ENCODE data around the gene SORBS1. TPM values are rescaled to one million over a fixed set of nuclear protein-coding genes. Genes with fewer than 3 reads are reported as not detected.

SORBS1 gene
- total and polyA plus RNA-seq, 3 experiments from 2014 or later, result 0.28 to 1.7 (median 0.92) TPM

- ChIA-PET CTCF (no interaction called here), POLR2A (no interaction called here)
- DNase-seq, result no peak
- no peak overlapping the region for H3K27ac Mint-ChIP-seq
- no peaks in the 10 kb centered on the region for H3K27me3 Mint-ChIP-seq
- Histone ChIP-seq H3K4me3 (ENCODE audit: low read length) (no peak overlapping the region), H3K4me1 (ENCODE audit: insufficient read depth, low read length) (no peaks in the 10 kb centered on the region), H3K36me3 (ENCODE audit: insufficient read depth, low read length) (no peaks in the 10 kb centered on the region), H3K27me3 (ENCODE audit: insufficient read depth, low read length, poor library complexity, severe bottlenecking) (no peaks in the 10 kb centered on the region), H3K27ac (ENCODE audit: low read depth, low read length) (no peak overlapping the region), H3K9me3 (ENCODE audit: low read length) (no peaks in the 10 kb centered on the region)
- no peaks in the 10 kb centered on the region for H3K36me3 Mint-ChIP-seq
- H3K9me3 Mint-ChIP-seq, result no peaks in the 10 kb centered on the region
- no peak overlapping the region for H3K4me3 Mint-ChIP-seq
- no peaks in the 10 kb centered on the region for H3K4me1 Mint-ChIP-seq
Observed at GRCh38 chr10:95276367-95277200, 284.6 kb downstream of the SORBS1 start.

GRCh38 chr10:95275726-95276366, 285.3 kb downstream of the SORBS1 start:
- POLR2A ChIA-PET, result no interaction called here
- no peak overlapping the region for H3K27ac Mint-ChIP-seq

GRCh38 chr10:95273393-95274312, 287.5 kb downstream of the SORBS1 start:
- H3K27me3 ChIP-seq (ENCODE audit: insufficient read depth, low read length, poor library complexity, severe bottlenecking), result no peaks in the 10 kb centered on the region
- ChIA-PET POLR2A (no interaction called here), CTCF (interaction anchor here (0.7 kb wide), 1 partner anchor 27 kb away, joined by 3 read pairs; no protein-coding TSS in a partner anchor)
- H3K4me1 ChIP-seq (ENCODE audit: insufficient read depth, low read length), result no peaks in the 10 kb centered on the region
- Mint-ChIP-seq H3K36me3 (no peaks in the 10 kb centered on the region), H3K27me3 (no peaks in the 10 kb centered on the region), H3K9me3 (no peaks in the 10 kb centered on the region), H3K27ac (no peak overlapping the region), H3K4me1 (no peaks in the 10 kb centered on the region), H3K4me3 (no peak overlapping the region)
- H3K9me3 ChIP-seq (ENCODE audit: low read length), result no peaks in the 10 kb centered on the region
- no peak overlapping the region for H3K4me3 ChIP-seq (ENCODE audit: low read length)
- H3K27ac ChIP-seq (ENCODE audit: low read depth, low read length), result no peak overlapping the region
- H3K36me3 ChIP-seq (ENCODE audit: insufficient read depth, low read length), result no peaks in the 10 kb centered on the region
- no peak for DNase-seq

More at GRCh38 chr10:95275726-95276366, 285.3 kb downstream of the SORBS1 start:
- H3K4me3 ChIP-seq (ENCODE audit: low read length), result no peak overlapping the region
- Mint-ChIP-seq H3K27me3 (no peaks in the 10 kb centered on the region), H3K4me3 (no peak overlapping the region), H3K36me3 (no peaks in the 10 kb centered on the region), H3K9me3 (no peaks in the 10 kb centered on the region), H3K4me1 (no peaks in the 10 kb centered on the region)
- H3K27me3 ChIP-seq (ENCODE audit: insufficient read depth, low read length, poor library complexity, severe bottlenecking), result no peaks in the 10 kb centered on the region
- no peak for DNase-seq
- no peaks in the 10 kb centered on the region for H3K9me3 ChIP-seq (ENCODE audit: low read length)
- CTCF ChIA-PET, result no interaction called here
- no peaks in the 10 kb centered on the region for H3K36me3 ChIP-seq (ENCODE audit: insufficient read depth, low read length)
- no peaks in the 10 kb centered on the region for H3K4me1 ChIP-seq (ENCODE audit: insufficient read depth, low read length)
- no peak overlapping the region for H3K27ac ChIP-seq (ENCODE audit: low read depth, low read length)

- Histone ChIP-seq H3K9me3 (ENCODE audit: low read length) (no peaks in the 10 kb centered on the region), H3K27ac (ENCODE audit: low read depth, low read length) (no peak overlapping the region), H3K27me3 (ENCODE audit: insufficient read depth, low read length, poor library complexity, severe bottlenecking) (no peaks in the 10 kb centered on the region), H3K4me3 (ENCODE audit: low read length) (no peak overlapping the region), H3K36me3 (ENCODE audit: insufficient read depth, low read length) (no peaks in the 10 kb centered on the region), H3K4me1 (ENCODE audit: insufficient read depth, low read length) (no peaks in the 10 kb centered on the region)
- peaks cover 3 to 6% (median 4%) of the 10 kb centered on the region in 3 donors for H3K4me1 Mint-ChIP-seq
- no peaks in the 10 kb centered on the region for H3K9me3 Mint-ChIP-seq
- POLR2A ChIA-PET, result no interaction called here
- H3K27ac Mint-ChIP-seq, result peak overlapping the region in 1 of 8 donors; percentile 94
- no peak for DNase-seq
- peaks cover 0 to 2% of the 10 kb centered on the region in 2 donors for H3K27me3 Mint-ChIP-seq
- no peak overlapping the region for H3K4me3 Mint-ChIP-seq
- CTCF ChIA-PET, result no interaction called here
- H3K36me3 Mint-ChIP-seq, result no peaks in the 10 kb centered on the region
Observed at GRCh38 chr10:95268438-95268837, 292.7 kb downstream of the SORBS1 start.

GRCh38 chr10:95267251-95267650, 293.9 kb downstream of the SORBS1 start:
- no peak for DNase-seq
- ChIA-PET POLR2A (no interaction called here), CTCF (no interaction called here)
- Histone ChIP-seq H3K27me3 (ENCODE audit: insufficient read depth, low read length, poor library complexity, severe bottlenecking) (no peaks in the 10 kb centered on the region), H3K4me3 (ENCODE audit: low read length) (no peak overlapping the region), H3K36me3 (ENCODE audit: insufficient read depth, low read length) (no peaks in the 10 kb centered on the region), H3K4me1 (ENCODE audit: insufficient read depth, low read length) (no peaks in the 10 kb centered on the region), H3K9me3 (ENCODE audit: low read length) (no peaks in the 10 kb centered on the region), H3K27ac (ENCODE audit: low read depth, low read length) (no peak overlapping the region)
- no peak overlapping the region for H3K27ac Mint-ChIP-seq
- H3K9me3 Mint-ChIP-seq, result no peaks in the 10 kb centered on the region
- H3K4me3 Mint-ChIP-seq, result no peak overlapping the region
- H3K27me3 Mint-ChIP-seq, result peaks cover 0 to 2% of the 10 kb centered on the region in 2 donors
- H3K4me1 Mint-ChIP-seq, result peaks cover 3 to 6% (median 4%) of the 10 kb centered on the region in 3 donors
- H3K36me3 Mint-ChIP-seq, result no peaks in the 10 kb centered on the region

- Mint-ChIP-seq H3K27ac (peak overlapping the region in 2 of 8 donors; percentile 14 to 27), H3K27me3 (peaks cover 0 to 2% of the 10 kb centered on the region in 2 donors), H3K9me3 (no peaks in the 10 kb centered on the region), H3K36me3 (no peaks in the 10 kb centered on the region), H3K4me3 (no peak overlapping the region), H3K4me1 (peaks cover 3 to 6% (median 4%) of the 10 kb centered on the region in 3 donors)
- Histone ChIP-seq H3K36me3 (ENCODE audit: insufficient read depth, low read length) (no peaks in the 10 kb centered on the region), H3K27me3 (ENCODE audit: insufficient read depth, low read length, poor library complexity, severe bottlenecking) (no peaks in the 10 kb centered on the region), H3K9me3 (ENCODE audit: low read length) (no peaks in the 10 kb centered on the region), H3K4me3 (ENCODE audit: low read length) (no peak overlapping the region), H3K4me1 (ENCODE audit: insufficient read depth, low read length) (no peaks in the 10 kb centered on the region), H3K27ac (ENCODE audit: low read depth, low read length) (no peak overlapping the region)
- POLR2A ChIA-PET, result no interaction called here
- CTCF ChIA-PET, result no interaction called here
- no peak for DNase-seq
Observed at GRCh38 chr10:95266674-95267095, 294.5 kb downstream of the SORBS1 start.

GRCh38 chr10:95265572-95265971, 295.6 kb downstream of the SORBS1 start:
- POLR2A ChIA-PET, result no interaction called here
- no peaks in the 10 kb centered on the region for H3K36me3 Mint-ChIP-seq
- H3K4me1 ChIP-seq (ENCODE audit: insufficient read depth, low read length), result no peaks in the 10 kb centered on the region
- no peak overlapping the region for H3K4me3 ChIP-seq (ENCODE audit: low read length)
- no peaks in the 10 kb centered on the region for H3K36me3 ChIP-seq (ENCODE audit: insufficient read depth, low read length)
- H3K27me3 ChIP-seq (ENCODE audit: insufficient read depth, low read length, poor library complexity, severe bottlenecking), result no peaks in the 10 kb centered on the region
- no peak overlapping the region for H3K4me3 Mint-ChIP-seq
- no peak overlapping the region for H3K27ac ChIP-seq (ENCODE audit: low read depth, low read length)
- CTCF ChIA-PET, result interaction anchor here (1.4 kb wide), 1 partner anchor 97 kb away, joined by 4 read pairs; no protein-coding TSS in a partner anchor
- H3K9me3 Mint-ChIP-seq, result no peaks in the 10 kb centered on the region
- H3K27me3 Mint-ChIP-seq, result peaks cover 0 to 4% of the 10 kb centered on the region in 2 donors
- no peak overlapping the region for H3K27ac Mint-ChIP-seq
- H3K9me3 ChIP-seq (ENCODE audit: low read length), result no peaks in the 10 kb centered on the region
- H3K4me1 Mint-ChIP-seq, result peaks cover 3 to 6% (median 4%) of the 10 kb centered on the region in 3 donors
- DNase-seq, result no peak

Data from CD8-positive, alpha-beta memory T cell (primary cell).